Lower lobe of right lung (tissue), 2 donors: ENCODE results near the gene NOX5. TPM values are rescaled to one million over a fixed set of nuclear protein-coding genes. Genes with fewer than 3 reads are reported as not detected.

Experiments used
- ATAC-seq, 2 donors: fragments of 200-7000 bp; cut with Tn5 transposase; one replicate each; pipeline ENCODE4 v1.9.1; 2020 to 2022; ENCODE audit warnings: mild to moderate bottlenecking in 2 of 2, moderate library complexity in 2 of 2
- DNase-seq: peaks from one replicate; pipeline ENCODE4 v3.0.0-alpha.2; 2020
- H3K27ac ChIP-seq: fragments of 200-600 bp; one replicate; pipeline ENCODE4 v1.8.0; 2022
- H3K27me3 ChIP-seq: fragments of 200-600 bp; one replicate; pipeline ENCODE4 v1.8.0; 2022; ENCODE audit warnings: low read depth
- H3K36me3 ChIP-seq: fragments of 200-600 bp; one replicate; pipeline ENCODE4 v1.8.0; 2022; ENCODE audit warnings: mild to moderate bottlenecking
- H3K4me1 ChIP-seq: fragments of 200-600 bp; one replicate; pipeline ENCODE4 v1.8.0; 2022
- H3K4me3 ChIP-seq: fragments of 200-600 bp; one replicate; pipeline ENCODE4 v1.8.0; 2022; ENCODE audit warnings: mild to moderate bottlenecking
- H3K9me3 ChIP-seq: fragments of 200-600 bp; one replicate; pipeline ENCODE4 v1.8.0; 2022
- intact Hi-C: fragments of 100-400 bp; cut with DNase I; formaldehyde crosslinking; loops from one replicate; pipeline ENCODE4 v1.11.0; 2022
- total RNA-seq: library from RNA; stranded (reverse); fragmentation: NEBNext Ultra II Directional; extraction: Animal tissue kit (Norgen Biotek cat#: 25700); gene quantifications from one replicate; pipeline ENCODE4 v1.2.1, GENCODE V29; 2021
- TF ChIP-seq, protein P1 (sequence below): fragments of 200-600 bp; IDR thresholded peaks from one replicate; pipeline ENCODE4 v1.8.0; 2022; ENCODE audit warnings: antibody characterized with exemption, mild to moderate bottlenecking
- donor health status: DM: no; HTN: yes; CAD: no; lungs with severe emphysema.

Gene NOX5
- total RNA-seq, 1 donor from 2014 or later, result not detected

DNA sequence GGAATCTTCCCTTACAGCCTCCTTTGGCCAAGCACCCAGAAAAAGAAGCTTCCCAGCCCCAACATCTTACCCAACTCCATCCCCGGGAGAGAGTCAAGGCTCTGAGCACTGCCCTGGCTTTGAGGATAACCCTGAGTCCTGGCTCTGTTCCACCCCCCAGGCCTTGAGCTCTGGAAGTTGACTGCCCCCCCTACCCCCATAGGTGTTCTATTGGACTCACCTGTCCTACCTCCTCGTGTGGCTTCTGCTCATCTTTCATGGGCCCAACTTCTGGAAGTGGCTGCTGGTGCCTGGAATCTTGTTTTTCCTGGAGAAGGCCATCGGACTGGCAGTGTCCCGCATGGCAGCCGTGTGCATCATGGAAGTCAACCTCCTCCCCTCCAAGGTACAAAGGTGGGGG lies 22.3 kb downstream of the NOX5 start:
- intact Hi-C loops, result no loop called here

DNA sequence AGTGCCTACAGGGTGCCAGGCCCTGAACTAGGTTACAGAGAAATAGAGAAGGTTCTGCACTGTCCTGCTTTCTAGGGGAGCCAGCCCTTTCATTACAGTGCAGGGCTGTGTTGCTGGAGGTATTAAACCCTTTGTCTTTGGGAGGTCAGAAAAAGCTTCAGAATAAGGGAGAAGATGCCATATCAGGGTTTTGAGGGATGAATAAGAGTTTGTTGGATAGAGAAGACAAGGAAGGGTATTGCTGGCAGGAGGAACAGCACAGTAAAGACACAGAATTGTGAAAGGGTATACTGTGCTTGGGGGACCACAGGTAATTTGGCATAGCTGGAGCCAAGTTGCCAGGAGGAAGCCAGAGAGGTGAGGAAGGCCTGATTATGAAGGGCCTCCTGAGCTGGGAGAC lies 23.0 kb downstream of the NOX5 start:
- Histone ChIP-seq H3K4me1 (no peaks in the 10 kb centered on the region), H3K27ac (no peak overlapping the region), H3K27me3 (peaks cover 10% of the 10 kb centered on the region), H3K9me3 (no peaks in the 10 kb centered on the region), H3K36me3 (no peaks in the 10 kb centered on the region), H3K4me3 (no peak overlapping the region)
- DNase-seq (no peak), ATAC-seq (no peak)
- TF ChIP-seq, protein P1, sequence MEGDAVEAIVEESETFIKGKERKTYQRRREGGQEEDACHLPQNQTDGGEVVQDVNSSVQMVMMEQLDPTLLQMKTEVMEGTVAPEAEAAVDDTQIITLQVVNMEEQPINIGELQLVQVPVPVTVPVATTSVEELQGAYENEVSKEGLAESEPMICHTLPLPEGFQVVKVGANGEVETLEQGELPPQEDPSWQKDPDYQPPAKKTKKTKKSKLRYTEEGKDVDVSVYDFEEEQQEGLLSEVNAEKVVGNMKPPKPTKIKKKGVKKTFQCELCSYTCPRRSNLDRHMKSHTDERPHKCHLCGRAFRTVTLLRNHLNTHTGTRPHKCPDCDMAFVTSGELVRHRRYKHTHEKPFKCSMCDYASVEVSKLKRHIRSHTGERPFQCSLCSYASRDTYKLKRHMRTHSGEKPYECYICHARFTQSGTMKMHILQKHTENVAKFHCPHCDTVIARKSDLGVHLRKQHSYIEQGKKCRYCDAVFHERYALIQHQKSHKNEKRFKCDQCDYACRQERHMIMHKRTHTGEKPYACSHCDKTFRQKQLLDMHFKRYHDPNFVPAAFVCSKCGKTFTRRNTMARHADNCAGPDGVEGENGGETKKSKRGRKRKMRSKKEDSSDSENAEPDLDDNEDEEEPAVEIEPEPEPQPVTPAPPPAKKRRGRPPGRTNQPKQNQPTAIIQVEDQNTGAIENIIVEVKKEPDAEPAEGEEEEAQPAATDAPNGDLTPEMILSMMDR, result no peak
- intact Hi-C loops, result no loop called here

More for the DNA sequence above, 22.3 kb downstream of the NOX5 start:
- Histone ChIP-seq H3K36me3 (no peaks in the 10 kb centered on the region), H3K27ac (no peak overlapping the region), H3K4me3 (no peak overlapping the region), H3K27me3 (peaks cover 14% of the 10 kb centered on the region), H3K4me1 (peaks cover 4% of the 10 kb centered on the region), H3K9me3 (no peaks in the 10 kb centered on the region)
- ATAC-seq (no peak), DNase-seq (no peak)
- TF ChIP-seq, protein P1, result no peak

DNA sequence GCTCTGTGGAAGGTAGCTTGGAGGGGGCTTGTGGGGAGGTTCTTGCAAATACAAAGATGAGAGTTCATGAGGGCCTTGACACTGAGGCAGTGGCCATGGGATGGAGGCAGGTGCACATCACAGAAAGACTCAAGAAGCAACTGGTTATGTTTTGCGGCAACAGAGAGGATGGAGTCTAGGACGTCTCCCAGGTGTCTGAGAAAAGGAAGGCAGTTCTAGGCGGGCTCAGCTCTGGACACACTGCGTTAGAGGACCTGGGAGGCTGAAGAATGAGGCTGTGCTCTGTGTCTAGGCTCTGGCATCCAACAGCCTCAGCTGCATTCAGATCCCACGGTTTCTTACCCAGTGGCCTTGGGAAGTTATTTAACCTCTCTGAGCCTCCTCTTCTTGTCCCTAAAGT lies 23.5 kb downstream of the NOX5 start:
- H3K27ac ChIP-seq, result no peak overlapping the region
- DNase-seq (no peak), ATAC-seq (no peak)
- intact Hi-C loops, result no loop called here
- H3K9me3 ChIP-seq, result no peaks in the 10 kb centered on the region
- H3K27me3 ChIP-seq, result peaks cover 8% of the 10 kb centered on the region
- no peaks in the 10 kb centered on the region for H3K36me3 ChIP-seq
- no peak overlapping the region for H3K4me3 ChIP-seq
- TF ChIP-seq, protein P1, result no peak
- no peaks in the 10 kb centered on the region for H3K4me1 ChIP-seq

DNA sequence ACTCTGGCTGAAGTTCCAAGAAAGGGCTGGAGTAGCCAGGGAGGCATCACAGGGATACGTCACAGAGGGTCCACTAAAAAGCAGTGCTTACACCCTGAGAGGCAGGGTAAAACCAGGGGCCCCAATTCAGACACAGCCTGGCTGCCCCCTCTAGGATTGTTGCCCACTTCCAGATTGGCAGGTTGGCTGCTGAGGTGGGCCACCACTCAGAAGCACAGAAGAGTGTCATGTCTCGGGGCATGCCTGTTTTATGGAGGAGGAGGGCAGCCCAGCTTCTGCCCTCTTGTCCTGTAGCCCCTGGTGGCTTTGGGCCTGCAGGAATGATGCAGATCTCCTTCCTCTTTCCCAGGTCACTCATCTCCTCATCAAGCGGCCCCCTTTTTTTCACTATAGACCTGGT lies 24.0 kb downstream of the NOX5 start:
- TF ChIP-seq, protein P1, result no peak
- Histone ChIP-seq H3K9me3 (no peaks in the 10 kb centered on the region), H3K27me3 (peaks cover 7% of the 10 kb centered on the region), H3K27ac (no peak overlapping the region), H3K4me3 (no peak overlapping the region), H3K36me3 (no peaks in the 10 kb centered on the region), H3K4me1 (no peaks in the 10 kb centered on the region)
- DNase-seq (no peak), ATAC-seq (no peak)
- intact Hi-C loops, result no loop called here

DNA sequence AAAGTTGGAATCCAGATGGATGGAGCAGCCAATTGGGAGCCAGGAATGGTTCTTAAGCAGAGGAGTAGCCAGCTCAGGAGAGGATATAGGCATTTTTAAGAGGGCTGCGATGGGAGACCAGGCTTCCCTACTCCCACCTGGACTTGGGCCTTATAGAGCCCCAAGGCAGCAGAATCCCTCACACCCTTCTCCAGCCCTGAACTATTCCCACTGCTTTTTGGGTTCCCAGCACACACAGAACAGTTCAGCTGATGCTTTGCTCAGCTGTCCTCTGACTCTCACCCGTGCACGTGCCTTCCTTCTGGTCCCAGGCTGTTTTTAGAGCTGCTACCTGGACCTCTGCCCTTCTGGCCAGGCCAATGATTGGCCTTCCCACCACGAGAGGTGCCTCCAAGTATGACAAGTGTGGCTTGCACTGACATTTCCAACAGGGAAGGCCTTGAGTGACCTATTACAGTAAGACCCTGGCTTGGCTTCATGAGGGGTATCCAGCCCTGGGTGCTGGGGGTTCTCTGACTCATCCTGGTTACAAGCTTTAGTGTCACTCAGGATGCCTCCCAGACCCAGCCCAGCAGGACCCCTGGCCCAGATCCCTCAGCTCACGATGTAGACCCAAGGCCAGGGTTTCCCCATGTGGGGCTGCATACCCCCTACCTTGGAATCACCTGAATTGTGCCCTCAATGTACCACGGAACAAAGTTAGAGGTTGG lies 25.2 kb downstream of the NOX5 start:
- intact Hi-C loops, result no loop called here
- no peak overlapping the region for H3K27ac ChIP-seq
- no peak overlapping the region for H3K4me3 ChIP-seq
- peaks cover 7% of the 10 kb centered on the region for H3K27me3 ChIP-seq
- no peak for DNase-seq
- H3K4me1 ChIP-seq, result no peaks in the 10 kb centered on the region
- H3K36me3 ChIP-seq, result no peaks in the 10 kb centered on the region
- TF ChIP-seq, protein P1, result no peak
- ATAC-seq, result no peak
- no peaks in the 10 kb centered on the region for H3K9me3 ChIP-seq
